Gastroesophageal sphincter (tissue), 4 donors: Measurements from ENCODE around the gene MGLL. TPM values are rescaled to one million over a fixed set of nuclear protein-coding genes. Genes with fewer than 3 reads are reported as not detected.
A peak's percentile ranks its signal among the peaks of the same experiment; 100 is the strongest.

ENCODE experiments used
- ATAC-seq: fragments of 150-250 bp; one replicate; pipeline ENCODE4 v1.9.1; 2016; ENCODE audit warnings: mild to moderate bottlenecking, moderate library complexity
- H3K27ac ChIP-seq, 4 donors: fragments of 200-600 bp; sonication (generic) in 3 of 4; 1 replicate in 3 of 4; 2 replicates in 1 of 4; pipeline ENCODE4 v1.5.1; 2016 to 2019
- H3K27me3 ChIP-seq: fragments of 200-600 bp; sonication (generic); one replicate; pipeline ENCODE4 v1.5.1; 2019
- H3K36me3 ChIP-seq, 2 donors: fragments of 200-600 bp; sonication (generic); one replicate each; pipeline ENCODE4 v1.5.1; 2019; ENCODE audit warnings: control low read depth in 1 of 2
- H3K4me1 ChIP-seq, 3 donors: fragments of 200-600 bp; sonication (generic); 1 replicate in 2 of 3; 2 replicates in 1 of 3; pipeline ENCODE4 v1.5.1; 2016 to 2019; ENCODE audit warnings: control low read depth in 2 of 3
- H3K4me3 ChIP-seq, 2 donors: fragments of 200-600 bp; sonication (generic); one replicate each; pipeline ENCODE4 v1.5.1; 2019; ENCODE audit warnings: mild to moderate bottlenecking in 1 of 2, moderate library complexity in 1 of 2
- H3K9me3 ChIP-seq, 3 donors: fragments of 200-600 bp; sonication (generic); one replicate each; pipeline ENCODE4 v1.5.1; 2017 to 2019; ENCODE audit warnings: control low read depth in 2 of 3
- CTCF ChIP-seq, 4 experiments: fragments of 200-600 bp in 2 of 4; fragments of 450-650 bp in 2 of 4; sonication (generic) in 1 of 4; IDR thresholded peaks; one replicate each; pipeline ENCODE4 v1.5.1; 2017 to 2019; ENCODE audit warnings: antibody characterized with exemption in 4 of 4, mild to moderate bottlenecking in 2 of 4, moderate library complexity in 2 of 4
- EP300 ChIP-seq: sonication (generic); formaldehyde crosslinking; IDR thresholded peaks from one replicate; pipeline ENCODE4 v1.6.1; 2017; ENCODE audit warnings: antibody characterized with exemption, mild to moderate bottlenecking
- POLR2A ChIP-seq, 2 donors: fragments of 450-650 bp; IDR thresholded peaks; one replicate each; pipeline ENCODE4 v1.6.1; 2017; ENCODE audit warnings: antibody characterized with exemption in 2 of 2, mild to moderate bottlenecking in 2 of 2, moderate library complexity in 1 of 2
- POLR2AphosphoS5 ChIP-seq: sonication (generic); formaldehyde crosslinking; IDR thresholded peaks from one replicate; pipeline ENCODE4 v1.6.1; 2017; ENCODE audit warnings: antibody characterized with exemption
- WGBS, 2 donors: methylation state at CpG; one replicate each; pipeline ENCODE4 v1.1.5; 2018; ENCODE audit warnings: low coverage in 1 of 2; 5-methylcytosine and 5-hydroxymethylcytosine counted together
- total RNA-seq, 4 donors: library from RNA; depleted of rRNA; stranded (reverse); fragments of >200 nt; gene quantifications; one replicate each; pipeline ENCODE4 v1.1.0, GENCODE V29; 2016

MGLL gene
- total RNA-seq, 4 donors from 2014 or later: 39.2 to 171 (median 55.8) TPM

- WGBS, 2 donors: 76 to 78% methylated on average over 10 to 11 of the region's 11 CpGs
- no peaks in the 10 kb centered on the region for H3K27me3 ChIP-seq
- no peaks in the 10 kb centered on the region for H3K9me3 ChIP-seq
- ATAC-seq: no peak
- peaks cover 0 to 16% of the 10 kb centered on the region in 2 donors for H3K36me3 ChIP-seq
- H3K4me3 ChIP-seq: no peak overlapping the region
- TF ChIP-seq POLR2A (IDR thresholded peaks at IDR 0.05) (no peak), POLR2AphosphoS5 (no peak), EP300 (no peak), CTCF (IDR thresholded peaks at IDR 0.05) (no peak)
- H3K4me1 ChIP-seq: peaks cover 10 to 68% (median 47%) of the 10 kb centered on the region in 3 donors
- peak overlapping the region in 3 of 4 donors; percentile 50 to 94 (median 90) for H3K27ac ChIP-seq
Observed at GRCh38 chr3:127701280-127701911, 120.9 kb downstream of the MGLL start.

GRCh38 chr3:127700406-127700805, 121.9 kb downstream of the MGLL start:
- Histone ChIP-seq H3K9me3 (no peaks in the 10 kb centered on the region), H3K4me3 (no peak overlapping the region), H3K27ac (peak overlapping the region in 3 of 4 donors; percentile 56 to 94 (median 90)), H3K27me3 (no peaks in the 10 kb centered on the region), H3K4me1 (peaks cover 10 to 74% (median 48%) of the 10 kb centered on the region in 3 donors), H3K36me3 (peaks cover 0 to 9% of the 10 kb centered on the region in 2 donors)
- 40 to 81% methylated on average over 2 to 5 of the region's 5 CpGs for WGBS, 2 donors
- ATAC-seq: no peak
- TF ChIP-seq POLR2AphosphoS5 (no peak), POLR2A (IDR thresholded peaks at IDR 0.05) (no peak), CTCF (IDR thresholded peaks at IDR 0.05) (no peak)

GRCh38 chr3:127699416-127700300, 122.7 kb downstream of the MGLL start:
- TF ChIP-seq POLR2AphosphoS5 (peak; percentile 22), CTCF (IDR thresholded peaks at IDR 0.05) (no peak)
- peak overlapping the region in 3 of 4 donors; percentile 90 to 96 (median 94) for H3K27ac ChIP-seq
- H3K4me3 ChIP-seq: no peak overlapping the region
- 59 to 66% methylated on average over 5 to 7 of the region's 9 CpGs for WGBS, 2 donors
- ATAC-seq: no peak
- H3K27me3 ChIP-seq: no peaks in the 10 kb centered on the region
- H3K36me3 ChIP-seq: peaks cover 0 to 5% of the 10 kb centered on the region in 2 donors
- H3K4me1 ChIP-seq: peaks cover 10 to 74% (median 48%) of the 10 kb centered on the region in 3 donors
- no peaks in the 10 kb centered on the region for H3K9me3 ChIP-seq

- H3K4me3 ChIP-seq: no peak overlapping the region
- H3K27me3 ChIP-seq: no peaks in the 10 kb centered on the region
- peaks cover 10 to 74% (median 48%) of the 10 kb centered on the region in 3 donors for H3K4me1 ChIP-seq
- no peak for ATAC-seq
- 61% methylated on average over 4 to 5 of the region's 6 CpGs for WGBS, 2 donors
- H3K27ac ChIP-seq: peak overlapping the region; percentile 67 to 96 (median 92)
- TF ChIP-seq POLR2A (IDR thresholded peaks at IDR 0.05) (no peak), EP300 (no peak)
- no peaks in the 10 kb centered on the region for H3K9me3 ChIP-seq
- peaks cover 0 to 9% of the 10 kb centered on the region in 2 donors for H3K36me3 ChIP-seq
Observed at GRCh38 chr3:127698691-127699415, 123.5 kb downstream of the MGLL start.

GRCh38 chr3:127698286-127698685, 124.0 kb downstream of the MGLL start:
- WGBS, 2 donors: 18 to 46% methylated on average over 2 of the region's 3 CpGs
- no peak overlapping the region for H3K4me3 ChIP-seq
- H3K4me1 ChIP-seq: peaks cover 10 to 74% (median 48%) of the 10 kb centered on the region in 3 donors
- H3K36me3 ChIP-seq: peaks cover 0 to 15% of the 10 kb centered on the region in 2 donors
- no peaks in the 10 kb centered on the region for H3K9me3 ChIP-seq
- no peak for ATAC-seq
- TF ChIP-seq CTCF (IDR thresholded peaks at IDR 0.05) (no peak), POLR2AphosphoS5 (no peak), EP300 (no peak), POLR2A (IDR thresholded peaks at IDR 0.05) (no peak)
- H3K27me3 ChIP-seq: no peaks in the 10 kb centered on the region
- peak overlapping the region; percentile 67 to 96 (median 92) for H3K27ac ChIP-seq
